Measurements from ENCODE around the gene MTMR3.

GRCh38 chr22:30045901-30046715 is 163.1 kb downstream of the MTMR3 start:
- TF ChIP-seq, protein P1, sequence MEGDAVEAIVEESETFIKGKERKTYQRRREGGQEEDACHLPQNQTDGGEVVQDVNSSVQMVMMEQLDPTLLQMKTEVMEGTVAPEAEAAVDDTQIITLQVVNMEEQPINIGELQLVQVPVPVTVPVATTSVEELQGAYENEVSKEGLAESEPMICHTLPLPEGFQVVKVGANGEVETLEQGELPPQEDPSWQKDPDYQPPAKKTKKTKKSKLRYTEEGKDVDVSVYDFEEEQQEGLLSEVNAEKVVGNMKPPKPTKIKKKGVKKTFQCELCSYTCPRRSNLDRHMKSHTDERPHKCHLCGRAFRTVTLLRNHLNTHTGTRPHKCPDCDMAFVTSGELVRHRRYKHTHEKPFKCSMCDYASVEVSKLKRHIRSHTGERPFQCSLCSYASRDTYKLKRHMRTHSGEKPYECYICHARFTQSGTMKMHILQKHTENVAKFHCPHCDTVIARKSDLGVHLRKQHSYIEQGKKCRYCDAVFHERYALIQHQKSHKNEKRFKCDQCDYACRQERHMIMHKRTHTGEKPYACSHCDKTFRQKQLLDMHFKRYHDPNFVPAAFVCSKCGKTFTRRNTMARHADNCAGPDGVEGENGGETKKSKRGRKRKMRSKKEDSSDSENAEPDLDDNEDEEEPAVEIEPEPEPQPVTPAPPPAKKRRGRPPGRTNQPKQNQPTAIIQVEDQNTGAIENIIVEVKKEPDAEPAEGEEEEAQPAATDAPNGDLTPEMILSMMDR (IDR thresholded peaks at IDR 0.05; ENCODE audit: insufficient read depth, low read depth, low read length), result no peak
- no peak for TF ChIP-seq EZH2 (IDR thresholded peaks at IDR 0.05; ENCODE audit: insufficient read depth, low read length)
